Neural crest cell (in vitro differentiated cells): ENCODE results near the gene GRK5. TPM values are rescaled to one million over a fixed set of nuclear protein-coding genes. Genes with fewer than 3 reads are reported as not detected.
A peak's percentile ranks its signal among the peaks of the same experiment; 100 is the strongest.

Experiments used
- DNase-seq: peaks from one replicate; pipeline ENCODE4 v3.0.0; 2021; ENCODE audit warnings: low read depth, mixed read lengths, low spot score
- H3K27ac Mint-ChIP-seq: one replicate; pipeline ENCODE4 v1.8.0; 2021; ENCODE audit warnings: mild to moderate bottlenecking, mixed read lengths; ENCODE audit not compliant: unreplicated experiment
- H3K27me3 Mint-ChIP-seq: 2 replicates; pipeline ENCODE4 v1.8.0; 2021; ENCODE audit warnings: low read depth, mild to moderate bottlenecking, mixed read lengths
- H3K36me3 Mint-ChIP-seq: 2 replicates; pipeline ENCODE4 v1.8.0; 2021; ENCODE audit warnings: low read depth, mild to moderate bottlenecking, mixed read lengths
- H3K4me1 Mint-ChIP-seq: 2 replicates; pipeline ENCODE4 v1.8.0; 2021; ENCODE audit warnings: mixed read lengths
- H3K4me3 Mint-ChIP-seq: one replicate; pipeline ENCODE4 v1.8.0; 2021; ENCODE audit warnings: mild to moderate bottlenecking, mixed read lengths
- H3K9me3 Mint-ChIP-seq: 2 replicates; pipeline ENCODE4 v1.8.0; 2021; ENCODE audit warnings: mixed read lengths
- CTCF ChIP-seq: fragments of 200-600 bp; sonication (generic); conservative IDR thresholded peaks from 2 replicates; pipeline ENCODE4 v1.5.0; 2021; ENCODE audit warnings: antibody characterized with exemption, mild to moderate bottlenecking
- total RNA-seq: library from RNA; stranded (reverse); gene quantifications from 2 replicates; pipeline ENCODE4 v1.2.1, GENCODE V29; 2021

GRK5 gene
- total RNA-seq, 1 donor from 2014 or later = 13.5 TPM

- peaks cover 3% of the 10 kb centered on the region for H3K27me3 Mint-ChIP-seq
- H3K36me3 Mint-ChIP-seq = no peaks in the 10 kb centered on the region
- no peaks in the 10 kb centered on the region for H3K9me3 Mint-ChIP-seq
- TF ChIP-seq CTCF = no peak
- peaks cover 46% of the 10 kb centered on the region for H3K4me1 Mint-ChIP-seq
- H3K4me3 Mint-ChIP-seq = no peak overlapping the region
- H3K27ac Mint-ChIP-seq = peak overlapping the region; percentile 24
- DNase-seq = no peak
These were observed 83.1 kb downstream of the GRK5 start for GRCh38 chr10:119290301-119291048.

GRCh38 chr10:119291223-119291900, 84.0 kb downstream of the GRK5 start:
- no peak for DNase-seq
- H3K27me3 Mint-ChIP-seq = peaks cover 3% of the 10 kb centered on the region
- peaks cover 37% of the 10 kb centered on the region for H3K4me1 Mint-ChIP-seq
- no peaks in the 10 kb centered on the region for H3K9me3 Mint-ChIP-seq
- peaks cover 4% of the 10 kb centered on the region for H3K36me3 Mint-ChIP-seq
- H3K27ac Mint-ChIP-seq = no peak overlapping the region
- no peak overlapping the region for H3K4me3 Mint-ChIP-seq
- no peak for TF ChIP-seq CTCF

GRCh38 chr10:119292968-119293760, 85.8 kb downstream of the GRK5 start:
- Mint-ChIP-seq H3K9me3 (peaks cover 4% of the 10 kb centered on the region), H3K4me1 (peaks cover 31% of the 10 kb centered on the region), H3K27ac (no peak overlapping the region), H3K36me3 (peaks cover 16% of the 10 kb centered on the region), H3K27me3 (peaks cover 3% of the 10 kb centered on the region), H3K4me3 (no peak overlapping the region)
- TF ChIP-seq CTCF = no peak
- no peak for DNase-seq

- peaks cover 4% of the 10 kb centered on the region for H3K9me3 Mint-ChIP-seq
- no peak for TF ChIP-seq CTCF
- no peak overlapping the region for H3K4me3 Mint-ChIP-seq
- peaks cover 3% of the 10 kb centered on the region for H3K27me3 Mint-ChIP-seq
- no peak overlapping the region for H3K27ac Mint-ChIP-seq
- no peak for DNase-seq
- peaks cover 16% of the 10 kb centered on the region for H3K36me3 Mint-ChIP-seq
- peaks cover 17% of the 10 kb centered on the region for H3K4me1 Mint-ChIP-seq
These were observed 89.3 kb downstream of the GRK5 start for GRCh38 chr10:119296703-119297102.

GRCh38 chr10:119297207-119297968, 90.0 kb downstream of the GRK5 start:
- Mint-ChIP-seq H3K27me3 (peaks cover under 1% of the 10 kb centered on the region), H3K4me3 (no peak overlapping the region), H3K27ac (no peak overlapping the region), H3K9me3 (peaks cover 4% of the 10 kb centered on the region), H3K4me1 (peaks cover 14% of the 10 kb centered on the region), H3K36me3 (peaks cover 16% of the 10 kb centered on the region)
- DNase-seq = no peak
- TF ChIP-seq CTCF = no peak
